D721Med (cell line): Measurements from ENCODE around the gene STAT3.

Experiments used
- DNase-seq: peaks from one replicate; pipeline ENCODE4 v3.0.0; 2011; ENCODE audit warnings: low spot score; ENCODE audit not compliant: insufficient read length
- FAIRE-seq: peaks from 2 replicates; lab custom pipeline; 2011; peaks lifted over from hg19 to GRCh38; lab: Jason Lieb, UNC
- CTCF ChIP-seq: IDR thresholded peaks from 2 replicates; pipeline ENCODE4 v1.5.1; 2012; ENCODE audit warnings: mild to moderate bottlenecking, control low read depth; ENCODE audit not compliant: insufficient read depth; ENCODE audit errors: missing control alignments

STAT3 gene

GRCh38 chr17:42387661-42388380 lies 421 bp downstream of the STAT3 start:
- no peak for TF ChIP-seq CTCF
- FAIRE-seq (no peak), DNase-seq (no peak)

- TF ChIP-seq CTCF = no peak
- DNase-seq (no peak), FAIRE-seq (no peak)
Measured at GRCh38 chr17:42386777-42387657, 1.2 kb downstream of the STAT3 start.

- no peak for DNase-seq
- FAIRE-seq = no peak
- TF ChIP-seq CTCF = no peak
Measured at GRCh38 chr17:42381898-42382297, 6.3 kb downstream of the STAT3 start.

GRCh38 chr17:42380935-42381334 lies 7.3 kb downstream of the STAT3 start:
- FAIRE-seq (no peak), DNase-seq (no peak)
- no peak for TF ChIP-seq CTCF

GRCh38 chr17:42378959-42379594 lies 9.2 kb downstream of the STAT3 start:
- DNase-seq (no peak), FAIRE-seq (no peak)
- no peak for TF ChIP-seq CTCF

- FAIRE-seq (no peak), DNase-seq (no peak)
- TF ChIP-seq CTCF = no peak
Measured at GRCh38 chr17:42378359-42378958, 9.8 kb downstream of the STAT3 start.
